WTC11 (cell line): Measurements from ENCODE around the gene MTURN. TPM values are rescaled to one million over a fixed set of nuclear protein-coding genes. Genes with fewer than 3 reads are reported as not detected.

Source experiments
- ATAC-seq: fragments of 200-7000 bp; cut with Tn5 transposase; 2 replicates; pipeline ENCODE4 v1.10.0; 2021; ENCODE audit warnings: mild to moderate bottlenecking, moderate library complexity
- CTCF ChIA-PET: fragments of 300-600 bp; sonication (Branson Sonifier 250); formaldehyde crosslinking; loops from one replicate; lab custom pipeline; 2021; ENCODE audit warnings: antibody characterized with exemption; lab: Charles Lee
- POLR2A ChIA-PET: fragments of 350-600 bp; sonication (Branson Sonifier 250); formaldehyde crosslinking; loops from one replicate; lab custom pipeline; 2021; ENCODE audit warnings: antibody characterized with exemption; lab: Charles Lee
- DNase-seq: peaks from one replicate; pipeline ENCODE4 v3.0.0; 2021; ENCODE audit warnings: low spot score
- H3K27ac Mint-ChIP-seq: 2 replicates; pipeline ENCODE4 v1.8.0; 2021; ENCODE audit warnings: mixed read lengths
- H3K27me3 Mint-ChIP-seq: 2 replicates; pipeline ENCODE4 v1.8.0; 2021; ENCODE audit warnings: low read depth, mild to moderate bottlenecking, moderate library complexity, mixed read lengths
- H3K36me3 Mint-ChIP-seq: 2 replicates; pipeline ENCODE4 v1.8.0; 2021; ENCODE audit warnings: mixed read lengths
- H3K4me1 Mint-ChIP-seq: 2 replicates; pipeline ENCODE4 v1.8.0; 2022; ENCODE audit warnings: mixed read lengths
- H3K4me3 Mint-ChIP-seq: 2 replicates; pipeline ENCODE4 v1.8.0; 2021; ENCODE audit warnings: mild to moderate bottlenecking, moderate library complexity, mixed read lengths
- H3K9me3 Mint-ChIP-seq: 2 replicates; pipeline ENCODE4 v1.8.0; 2021; ENCODE audit warnings: mixed read lengths
- AR ChIP-seq: fragments of 250-450 bp; sonication (Bioruptor Pico); IDR thresholded peaks from 2 replicates; pipeline ENCODE4 v1.9.0; 2021; ENCODE audit warnings: mild to moderate bottlenecking
- ATF3 ChIP-seq: sonication (generic); formaldehyde crosslinking; conservative IDR thresholded peaks from 2 replicates; pipeline ENCODE4 v1.8.1; 2022; ENCODE audit warnings: mild to moderate bottlenecking, missing genetic modification reagents
- E2F4 ChIP-seq: sonication (generic); formaldehyde crosslinking; IDR thresholded peaks from 2 replicates; pipeline ENCODE4 v1.8.1; 2022; ENCODE audit warnings: low read depth, mild to moderate bottlenecking, moderate library complexity, missing genetic modification reagents, borderline replicate concordance
- HMGA2 ChIP-seq: fragments of 250-450 bp; sonication (Bioruptor Pico); IDR thresholded peaks from 2 replicates; pipeline ENCODE4 v1.4.0; 2021; ENCODE audit warnings: mild to moderate bottlenecking, moderate library complexity
- NR2C2 ChIP-seq: sonication (generic); formaldehyde crosslinking; IDR thresholded peaks from 2 replicates; pipeline ENCODE4 v1.8.0; 2022; ENCODE audit warnings: mild to moderate bottlenecking, missing genetic modification reagents
- STAT6 ChIP-seq: sonication (generic); formaldehyde crosslinking; conservative IDR thresholded peaks from 2 replicates; pipeline ENCODE4 v1.8.1; 2023; ENCODE audit warnings: mild to moderate bottlenecking, low read depth, missing genetic modification reagents, moderate library complexity
- ZBTB43 ChIP-seq: sonication (generic); formaldehyde crosslinking; IDR thresholded peaks from 2 replicates; pipeline ENCODE4 v1.8.1; 2023; ENCODE audit warnings: mild to moderate bottlenecking, missing genetic modification reagents
- ZNF121 ChIP-seq: sonication (generic); formaldehyde crosslinking; IDR thresholded peaks from 2 replicates; pipeline ENCODE4 v1.8.0; 2023; ENCODE audit warnings: missing genetic modification reagents
- ZNF138 ChIP-seq: sonication (generic); formaldehyde crosslinking; conservative IDR thresholded peaks from 2 replicates; pipeline ENCODE4 v1.8.1; 2022; ENCODE audit warnings: mild to moderate bottlenecking, moderate library complexity, missing genetic modification reagents
- ZNF512 ChIP-seq: sonication (generic); formaldehyde crosslinking; IDR thresholded peaks from 2 replicates; pipeline ENCODE4 v1.8.1; 2022; ENCODE audit warnings: missing genetic modification reagents, borderline replicate concordance
- ZNF671 ChIP-seq: fragments of 250-450 bp; sonication (Bioruptor Pico); IDR thresholded peaks from 2 replicates; pipeline ENCODE4 v1.8.0; 2021; ENCODE audit warnings: mild to moderate bottlenecking
- total RNA-seq: library from RNA; stranded (reverse); gene quantifications from 3 replicates; pipeline ENCODE4 v1.2.3, GENCODE V29; 2021
- TF ChIP-seq, protein P1 (sequence below): sonication (generic); formaldehyde crosslinking; IDR thresholded peaks from 2 replicates; pipeline ENCODE4 v1.8.1; 2023; ENCODE audit warnings: mild to moderate bottlenecking, missing genetic modification reagents, moderate library complexity
- TF ChIP-seq, protein P2 (sequence below): sonication (generic); formaldehyde crosslinking; IDR thresholded peaks from 2 replicates; pipeline ENCODE4 v1.8.0; 2023; ENCODE audit warnings: missing genetic modification reagents, mild to moderate bottlenecking, borderline replicate concordance

The MTURN gene
- total RNA-seq, 1 experiment from 2014 or later: 5.0 TPM

DNA sequence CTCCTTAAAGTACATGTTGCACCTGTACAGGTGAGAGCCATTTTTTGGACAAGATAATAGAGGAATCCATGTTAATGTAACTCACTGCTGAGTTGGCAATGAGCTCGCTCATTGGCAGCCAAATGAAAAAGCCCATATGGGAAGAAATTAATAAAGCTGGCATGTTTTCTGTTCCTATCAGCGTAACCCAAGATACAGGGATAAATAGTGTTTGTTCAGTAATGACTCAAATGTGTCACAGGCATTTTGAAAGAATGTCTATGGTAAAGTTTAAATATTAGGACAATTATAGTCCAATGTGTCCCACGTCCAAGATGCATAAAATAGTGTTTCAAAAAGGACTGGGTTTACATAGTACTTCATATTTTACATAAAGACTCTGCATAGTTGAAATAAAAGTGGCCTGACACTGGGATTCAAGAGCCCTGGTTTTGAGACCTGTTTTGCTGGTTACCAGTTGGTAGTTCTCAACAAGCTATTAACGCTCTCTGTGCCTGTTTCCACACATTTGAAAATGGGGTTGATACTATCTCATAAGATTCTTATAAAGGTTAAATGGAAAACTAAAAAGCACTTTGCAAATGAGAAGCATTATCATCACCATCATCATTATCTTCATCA, 49.1 kb downstream of the MTURN start:
- CTCF ChIA-PET: interaction anchor here (0.9 kb wide), 1 partner anchor 19 kb away, joined by 3 read pairs; no protein-coding TSS in a partner anchor
- no peak for ATAC-seq

More for the DNA sequence above, 49.1 kb downstream of the MTURN start:
- no peak for TF ChIP-seq E2F4
- TF ChIP-seq, protein P1, sequence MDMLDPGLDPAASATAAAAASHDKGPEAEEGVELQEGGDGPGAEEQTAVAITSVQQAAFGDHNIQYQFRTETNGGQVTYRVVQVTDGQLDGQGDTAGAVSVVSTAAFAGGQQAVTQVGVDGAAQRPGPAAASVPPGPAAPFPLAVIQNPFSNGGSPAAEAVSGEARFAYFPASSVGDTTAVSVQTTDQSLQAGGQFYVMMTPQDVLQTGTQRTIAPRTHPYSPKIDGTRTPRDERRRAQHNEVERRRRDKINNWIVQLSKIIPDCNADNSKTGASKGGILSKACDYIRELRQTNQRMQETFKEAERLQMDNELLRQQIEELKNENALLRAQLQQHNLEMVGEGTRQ (CRISPR knock-in tag): no peak
- TF ChIP-seq AR (CRISPR knock-in tag): no peak
- TF ChIP-seq, protein P2, sequence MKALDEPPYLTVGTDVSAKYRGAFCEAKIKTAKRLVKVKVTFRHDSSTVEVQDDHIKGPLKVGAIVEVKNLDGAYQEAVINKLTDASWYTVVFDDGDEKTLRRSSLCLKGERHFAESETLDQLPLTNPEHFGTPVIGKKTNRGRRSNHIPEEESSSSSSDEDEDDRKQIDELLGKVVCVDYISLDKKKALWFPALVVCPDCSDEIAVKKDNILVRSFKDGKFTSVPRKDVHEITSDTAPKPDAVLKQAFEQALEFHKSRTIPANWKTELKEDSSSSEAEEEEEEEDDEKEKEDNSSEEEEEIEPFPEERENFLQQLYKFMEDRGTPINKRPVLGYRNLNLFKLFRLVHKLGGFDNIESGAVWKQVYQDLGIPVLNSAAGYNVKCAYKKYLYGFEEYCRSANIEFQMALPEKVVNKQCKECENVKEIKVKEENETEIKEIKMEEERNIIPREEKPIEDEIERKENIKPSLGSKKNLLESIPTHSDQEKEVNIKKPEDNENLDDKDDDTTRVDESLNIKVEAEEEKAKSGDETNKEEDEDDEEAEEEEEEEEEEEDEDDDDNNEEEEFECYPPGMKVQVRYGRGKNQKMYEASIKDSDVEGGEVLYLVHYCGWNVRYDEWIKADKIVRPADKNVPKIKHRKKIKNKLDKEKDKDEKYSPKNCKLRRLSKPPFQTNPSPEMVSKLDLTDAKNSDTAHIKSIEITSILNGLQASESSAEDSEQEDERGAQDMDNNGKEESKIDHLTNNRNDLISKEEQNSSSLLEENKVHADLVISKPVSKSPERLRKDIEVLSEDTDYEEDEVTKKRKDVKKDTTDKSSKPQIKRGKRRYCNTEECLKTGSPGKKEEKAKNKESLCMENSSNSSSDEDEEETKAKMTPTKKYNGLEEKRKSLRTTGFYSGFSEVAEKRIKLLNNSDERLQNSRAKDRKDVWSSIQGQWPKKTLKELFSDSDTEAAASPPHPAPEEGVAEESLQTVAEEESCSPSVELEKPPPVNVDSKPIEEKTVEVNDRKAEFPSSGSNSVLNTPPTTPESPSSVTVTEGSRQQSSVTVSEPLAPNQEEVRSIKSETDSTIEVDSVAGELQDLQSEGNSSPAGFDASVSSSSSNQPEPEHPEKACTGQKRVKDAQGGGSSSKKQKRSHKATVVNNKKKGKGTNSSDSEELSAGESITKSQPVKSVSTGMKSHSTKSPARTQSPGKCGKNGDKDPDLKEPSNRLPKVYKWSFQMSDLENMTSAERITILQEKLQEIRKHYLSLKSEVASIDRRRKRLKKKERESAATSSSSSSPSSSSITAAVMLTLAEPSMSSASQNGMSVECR: no peak
- TF ChIP-seq NR2C2 (CRISPR knock-in tag): no peak
- TF ChIP-seq ATF3: no peak
- TF ChIP-seq ZNF138 (CRISPR knock-in tag): no peak
- no peak for TF ChIP-seq ZNF121 (CRISPR knock-in tag)
- no peak for TF ChIP-seq HMGA2 (CRISPR knock-in tag)
- no peak for TF ChIP-seq ZNF512 (CRISPR knock-in tag)
- TF ChIP-seq STAT6 (CRISPR knock-in tag): no peak
- TF ChIP-seq ZNF671 (CRISPR knock-in tag): no peak
- no peak for TF ChIP-seq ZBTB43 (CRISPR knock-in tag)
- H3K9me3 Mint-ChIP-seq: peaks cover 35% of the 10 kb centered on the region
- POLR2A ChIA-PET: no interaction called here
- H3K36me3 Mint-ChIP-seq: peaks cover 24% of the 10 kb centered on the region
- peaks cover 8% of the 10 kb centered on the region for H3K4me1 Mint-ChIP-seq
- peaks cover 6% of the 10 kb centered on the region; the same call in 1 of the 2 replicates for H3K27me3 Mint-ChIP-seq
- no peak overlapping the region for H3K4me3 Mint-ChIP-seq
- DNase-seq: no peak
- no peak overlapping the region for H3K27ac Mint-ChIP-seq
